Gastroesophageal sphincter (tissue), 4 donors: ENCODE data around the gene DMD. TPM values are rescaled to one million over a fixed set of nuclear protein-coding genes. Genes with fewer than 3 reads are reported as not detected.

Source experiments
- ATAC-seq: fragments of 150-250 bp; one replicate; pipeline ENCODE4 v1.9.1; 2016; ENCODE audit warnings: mild to moderate bottlenecking, moderate library complexity
- H3K27ac ChIP-seq, 4 donors: fragments of 200-600 bp; sonication (generic) in 3 of 4; 1 replicate in 3 of 4; 2 replicates in 1 of 4; pipeline ENCODE4 v1.5.1; 2016 to 2019
- H3K27me3 ChIP-seq: fragments of 200-600 bp; sonication (generic); one replicate; pipeline ENCODE4 v1.5.1; 2019
- H3K36me3 ChIP-seq, 2 donors: fragments of 200-600 bp; sonication (generic); one replicate each; pipeline ENCODE4 v1.5.1; 2019; ENCODE audit warnings: control low read depth in 1 of 2
- H3K4me1 ChIP-seq, 3 donors: fragments of 200-600 bp; sonication (generic); 1 replicate in 2 of 3; 2 replicates in 1 of 3; pipeline ENCODE4 v1.5.1; 2016 to 2019; ENCODE audit warnings: control low read depth in 2 of 3
- H3K4me3 ChIP-seq, 2 donors: fragments of 200-600 bp; sonication (generic); one replicate each; pipeline ENCODE4 v1.5.1; 2019; ENCODE audit warnings: mild to moderate bottlenecking in 1 of 2, moderate library complexity in 1 of 2
- H3K9me3 ChIP-seq, 3 donors: fragments of 200-600 bp; sonication (generic); one replicate each; pipeline ENCODE4 v1.5.1; 2017 to 2019; ENCODE audit warnings: control low read depth in 2 of 3
- EP300 ChIP-seq: sonication (generic); formaldehyde crosslinking; IDR thresholded peaks from one replicate; pipeline ENCODE4 v1.6.1; 2017; ENCODE audit warnings: antibody characterized with exemption, mild to moderate bottlenecking
- POLR2A ChIP-seq, 2 donors: fragments of 450-650 bp; IDR thresholded peaks; one replicate each; pipeline ENCODE4 v1.6.1; 2017; ENCODE audit warnings: antibody characterized with exemption in 2 of 2, mild to moderate bottlenecking in 2 of 2, moderate library complexity in 1 of 2
- POLR2AphosphoS5 ChIP-seq: sonication (generic); formaldehyde crosslinking; IDR thresholded peaks from one replicate; pipeline ENCODE4 v1.6.1; 2017; ENCODE audit warnings: antibody characterized with exemption
- WGBS, 2 donors: methylation state at CpG; one replicate each; pipeline ENCODE4 v1.1.5; 2018; ENCODE audit warnings: low coverage in 1 of 2; 5-methylcytosine and 5-hydroxymethylcytosine counted together
- total RNA-seq, 4 donors: library from RNA; depleted of rRNA; stranded (reverse); fragments of >200 nt; gene quantifications; one replicate each; pipeline ENCODE4 v1.1.0, GENCODE V29; 2016
- TF ChIP-seq, protein P1 (sequence below), 4 experiments: fragments of 200-600 bp in 2 of 4; fragments of 450-650 bp in 2 of 4; sonication (generic) in 1 of 4; IDR thresholded peaks; one replicate each; pipeline ENCODE4 v1.5.1; 2017 to 2019; ENCODE audit warnings: antibody characterized with exemption in 4 of 4, mild to moderate bottlenecking in 2 of 4, moderate library complexity in 2 of 4

The DMD gene
- total RNA-seq, 4 donors from 2014 or later, result 111 to 225 (median 183) TPM

DNA sequence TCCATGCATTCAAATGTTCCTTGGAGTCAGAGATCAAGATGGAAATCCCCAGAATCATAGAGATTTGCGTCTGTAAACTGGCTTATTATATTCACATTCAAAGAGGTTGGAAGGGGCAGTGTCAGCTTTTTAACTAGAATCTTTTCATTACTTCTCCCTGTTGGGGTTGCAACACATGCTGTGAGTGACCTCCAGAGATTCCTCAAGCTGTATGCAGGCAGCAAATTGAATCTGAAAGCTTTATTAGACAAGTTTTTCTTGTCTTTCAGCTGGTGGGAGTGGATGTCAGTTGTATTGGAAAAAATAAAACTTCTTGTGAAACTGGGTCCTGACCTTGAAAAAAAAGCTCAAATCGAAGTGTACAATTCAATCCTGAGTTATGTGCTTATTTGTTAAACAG, 1403.0 kb downstream of the DMD start:
- Histone ChIP-seq H3K36me3 (no peaks in the 10 kb centered on the region), H3K9me3 (no peaks in the 10 kb centered on the region), H3K27ac (no peak overlapping the region), H3K27me3 (no peaks in the 10 kb centered on the region), H3K4me3 (no peak overlapping the region), H3K4me1 (no peaks in the 10 kb centered on the region)
- TF ChIP-seq POLR2A (IDR thresholded peaks at IDR 0.05) (no peak), EP300 (no peak), POLR2AphosphoS5 (no peak)
- TF ChIP-seq, protein P1, sequence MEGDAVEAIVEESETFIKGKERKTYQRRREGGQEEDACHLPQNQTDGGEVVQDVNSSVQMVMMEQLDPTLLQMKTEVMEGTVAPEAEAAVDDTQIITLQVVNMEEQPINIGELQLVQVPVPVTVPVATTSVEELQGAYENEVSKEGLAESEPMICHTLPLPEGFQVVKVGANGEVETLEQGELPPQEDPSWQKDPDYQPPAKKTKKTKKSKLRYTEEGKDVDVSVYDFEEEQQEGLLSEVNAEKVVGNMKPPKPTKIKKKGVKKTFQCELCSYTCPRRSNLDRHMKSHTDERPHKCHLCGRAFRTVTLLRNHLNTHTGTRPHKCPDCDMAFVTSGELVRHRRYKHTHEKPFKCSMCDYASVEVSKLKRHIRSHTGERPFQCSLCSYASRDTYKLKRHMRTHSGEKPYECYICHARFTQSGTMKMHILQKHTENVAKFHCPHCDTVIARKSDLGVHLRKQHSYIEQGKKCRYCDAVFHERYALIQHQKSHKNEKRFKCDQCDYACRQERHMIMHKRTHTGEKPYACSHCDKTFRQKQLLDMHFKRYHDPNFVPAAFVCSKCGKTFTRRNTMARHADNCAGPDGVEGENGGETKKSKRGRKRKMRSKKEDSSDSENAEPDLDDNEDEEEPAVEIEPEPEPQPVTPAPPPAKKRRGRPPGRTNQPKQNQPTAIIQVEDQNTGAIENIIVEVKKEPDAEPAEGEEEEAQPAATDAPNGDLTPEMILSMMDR (IDR thresholded peaks at IDR 0.05), result no peak
- no peak for ATAC-seq
- WGBS, 2 donors, result 46 to 65% methylated on average over 2 of the region's 2 CpGs

DNA sequence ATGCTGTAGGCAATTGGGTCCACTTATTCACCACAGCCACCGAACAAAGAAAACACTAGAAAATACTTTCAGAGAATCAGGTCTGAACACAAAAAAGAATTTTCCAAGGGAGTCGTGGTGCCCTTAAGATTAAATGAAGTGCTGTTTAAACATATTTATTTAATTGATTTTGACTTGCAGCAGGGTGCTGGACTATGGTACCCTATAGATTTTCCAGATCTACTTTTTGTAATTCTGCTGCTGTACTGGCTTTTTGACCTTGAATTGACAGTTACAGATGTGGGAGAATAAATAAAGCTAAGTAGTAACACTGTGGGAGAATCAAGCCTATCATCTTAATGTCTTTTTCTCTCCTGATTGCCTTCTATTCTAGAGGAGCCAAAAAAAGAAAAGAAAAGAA, 1404.2 kb downstream of the DMD start:
- ATAC-seq, result no peak
- Histone ChIP-seq H3K9me3 (no peaks in the 10 kb centered on the region), H3K36me3 (no peaks in the 10 kb centered on the region), H3K4me3 (no peak overlapping the region), H3K27ac (no peak overlapping the region), H3K4me1 (no peaks in the 10 kb centered on the region), H3K27me3 (no peaks in the 10 kb centered on the region)
- WGBS, 2 donors, result 60 to 68% methylated on average over 2 of the region's 2 CpGs
- TF ChIP-seq POLR2AphosphoS5 (no peak), POLR2A (IDR thresholded peaks at IDR 0.05) (no peak), EP300 (no peak)
- TF ChIP-seq, protein P1 (IDR thresholded peaks at IDR 0.05), result no peak

DNA sequence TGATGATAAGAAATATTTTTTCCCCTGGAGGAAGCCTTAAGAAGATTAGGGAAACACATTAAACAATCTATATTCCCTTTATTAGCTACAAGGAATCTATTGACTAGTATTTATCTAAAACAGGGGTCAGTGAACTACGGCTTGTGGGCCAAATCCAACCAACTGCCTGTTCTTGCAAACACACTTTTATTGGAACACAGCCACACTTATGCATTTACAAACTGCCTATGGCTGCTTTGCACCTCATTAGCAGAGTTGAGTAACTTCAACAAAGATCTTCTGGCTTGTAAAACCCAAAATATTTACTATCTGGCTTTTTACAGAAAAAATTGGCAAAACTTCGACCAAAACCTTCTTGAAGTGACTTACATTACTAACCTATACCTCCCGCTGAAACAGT, 1405.6 kb downstream of the DMD start:
- no peaks in the 10 kb centered on the region for H3K27me3 ChIP-seq
- TF ChIP-seq POLR2A (IDR thresholded peaks at IDR 0.05), result no peak
- no peak for TF ChIP-seq POLR2AphosphoS5
- H3K36me3 ChIP-seq, result no peaks in the 10 kb centered on the region
- no peak overlapping the region for H3K4me3 ChIP-seq
- 55 to 87% methylated on average over 3 of the region's 3 CpGs for WGBS, 2 donors
- no peaks in the 10 kb centered on the region for H3K4me1 ChIP-seq
- H3K27ac ChIP-seq, result no peak overlapping the region
- H3K9me3 ChIP-seq, result no peaks in the 10 kb centered on the region
- ATAC-seq, result no peak

DNA sequence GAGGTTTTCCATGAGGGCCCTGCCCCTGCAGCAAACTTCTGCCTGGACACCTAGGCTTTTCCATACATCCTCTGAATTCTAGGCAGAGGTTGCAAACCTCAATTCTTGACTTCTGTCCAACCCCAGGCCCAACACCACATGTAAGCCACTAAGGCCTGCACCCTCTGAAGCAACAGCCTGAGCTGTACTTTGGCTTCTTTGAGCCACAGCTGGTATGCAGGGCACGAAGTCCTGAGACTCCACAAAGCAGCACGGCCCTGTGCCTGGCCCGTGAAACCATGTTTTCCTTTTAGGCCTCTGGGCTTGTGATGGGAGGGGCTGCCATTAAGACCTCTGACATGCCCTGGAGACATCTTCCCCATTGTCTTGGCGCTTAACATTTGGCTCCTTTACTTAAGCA, 1411.1 kb downstream of the DMD start:
- H3K36me3 ChIP-seq, result no peaks in the 10 kb centered on the region
- H3K9me3 ChIP-seq, result no peaks in the 10 kb centered on the region
- H3K27ac ChIP-seq, result no peak overlapping the region
- H3K27me3 ChIP-seq, result no peaks in the 10 kb centered on the region
- no peak overlapping the region for H3K4me3 ChIP-seq
- 39 to 80% methylated on average over 1 to 2 of the region's 4 CpGs for WGBS, 2 donors
- no peak for ATAC-seq
- no peak for TF ChIP-seq POLR2A (IDR thresholded peaks at IDR 0.05)
- TF ChIP-seq EP300, result no peak
- no peak for TF ChIP-seq POLR2AphosphoS5
- TF ChIP-seq, protein P1 (IDR thresholded peaks at IDR 0.05), result no peak
- H3K4me1 ChIP-seq, result no peaks in the 10 kb centered on the region

DNA sequence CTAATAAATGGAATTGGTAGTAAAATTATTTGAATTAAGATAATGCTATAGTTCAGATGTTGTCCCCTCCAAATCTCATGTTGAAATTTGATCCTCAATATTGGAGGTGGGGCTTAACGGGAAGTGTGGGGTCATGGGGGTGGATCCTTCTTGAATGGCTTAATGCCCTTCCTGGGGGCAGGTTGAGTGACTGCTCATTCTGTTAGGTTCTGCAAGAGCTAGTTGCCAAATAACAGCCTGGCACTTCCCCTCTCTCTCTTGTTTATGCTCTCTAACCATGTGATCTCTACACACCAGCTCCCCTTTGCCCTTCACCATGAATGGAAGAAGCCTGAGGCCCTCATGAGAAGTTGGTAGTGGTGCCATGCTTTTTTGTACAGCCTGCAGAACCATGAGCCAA, 1414.7 kb downstream of the DMD start:
- Histone ChIP-seq H3K4me3 (no peak overlapping the region), H3K27me3 (no peaks in the 10 kb centered on the region), H3K36me3 (no peaks in the 10 kb centered on the region), H3K27ac (no peak overlapping the region), H3K4me1 (no peaks in the 10 kb centered on the region), H3K9me3 (no peaks in the 10 kb centered on the region)
- TF ChIP-seq POLR2A (IDR thresholded peaks at IDR 0.05), result no peak
- no peak for ATAC-seq
- 82 to 83% methylated on average over 1 of the region's 1 CpG for WGBS, 2 donors

DNA sequence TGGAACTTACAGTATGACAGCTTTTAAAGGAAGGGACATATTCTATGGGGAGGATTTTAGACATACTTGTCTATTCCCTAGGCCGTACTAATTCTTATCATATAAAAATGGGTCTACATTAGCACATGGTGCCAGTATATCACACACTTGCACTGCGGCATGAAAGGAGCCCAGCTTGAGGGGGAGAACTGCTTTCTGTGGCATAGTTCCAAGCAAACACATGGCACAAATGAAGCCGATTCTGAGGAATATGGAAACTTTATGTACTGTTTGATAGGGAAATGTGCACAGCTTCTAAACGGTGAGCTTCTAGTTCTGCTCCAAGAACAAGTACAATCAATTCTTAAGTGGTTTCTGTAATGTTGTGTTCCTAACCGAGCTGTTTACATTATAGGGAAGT, 1463.9 kb downstream of the DMD start:
- no peaks in the 10 kb centered on the region for H3K27me3 ChIP-seq
- H3K4me3 ChIP-seq, result no peak overlapping the region
- H3K4me1 ChIP-seq, result no peaks in the 10 kb centered on the region
- ATAC-seq, result no peak
- no peaks in the 10 kb centered on the region for H3K9me3 ChIP-seq
- 10 to 46% methylated on average over 2 to 4 of the region's 5 CpGs for WGBS, 2 donors
- H3K36me3 ChIP-seq, result no peaks in the 10 kb centered on the region
- no peak overlapping the region for H3K27ac ChIP-seq
- no peak for TF ChIP-seq EP300
- TF ChIP-seq, protein P1 (IDR thresholded peaks at IDR 0.05), result no peak
- TF ChIP-seq POLR2A (IDR thresholded peaks at IDR 0.05), result no peak
- no peak for TF ChIP-seq POLR2AphosphoS5
